T-helper 17 cell (primary cell): ENCODE results near the gene RELB. TPM values are rescaled to one million over a fixed set of nuclear protein-coding genes. Genes with fewer than 3 reads are reported as not detected.
A peak's percentile ranks its signal among the peaks of the same experiment; 100 is the strongest.

Source experiments
- ATAC-seq: fragments of 150-1000 bp; cut with Tn5 transposase; 2 replicates; pipeline ENCODE4 v1.10.0; 2021; ENCODE audit warnings: mild to moderate bottlenecking, moderate library complexity
- DNase-seq, 3 donors: peaks; one replicate each; pipeline versions ENCODE4 v3.0.0 to v3.0.0-alpha.2; 2020 to 2021
- H3K9me3 ChIP-seq: one replicate; pipeline ENCODE4 v1.7.0; 2013; ENCODE audit warnings: low read length, mild to moderate bottlenecking; ENCODE audit not compliant: control insufficient read depth, poor library complexity, severe bottlenecking
- H3K27ac Mint-ChIP-seq: one replicate; pipeline ENCODE4 v1.8.0; 2022; ENCODE audit warnings: mild to moderate bottlenecking, moderate library complexity, mixed read lengths
- H3K27me3 Mint-ChIP-seq: one replicate; pipeline ENCODE4 v1.8.0; 2022; ENCODE audit warnings: mixed read lengths
- H3K36me3 Mint-ChIP-seq: one replicate; pipeline ENCODE4 v1.8.0; 2022; ENCODE audit warnings: low read depth, mixed read lengths
- H3K4me1 Mint-ChIP-seq: one replicate; pipeline ENCODE4 v1.8.0; 2022; ENCODE audit warnings: mild to moderate bottlenecking, mixed read lengths
- H3K4me3 Mint-ChIP-seq: one replicate; pipeline ENCODE4 v1.8.0; 2022; ENCODE audit warnings: mild to moderate bottlenecking, moderate library complexity, mixed read lengths
- total RNA-seq, 4 donors: library from RNA in 2 of 4; stranded (reverse) in 2 of 4; gene quantifications; one replicate each; pipeline ENCODE4 v1.2.3 and lab custom pipeline; 2022 to 2026

The RELB gene
- total RNA-seq, 2 donors from 2014 or later = 128 to 136 TPM

GRCh38 chr19:45016388-45017314 is 15.4 kb downstream of the RELB start:
- Mint-ChIP-seq H3K4me1 (peaks cover 13% of the 10 kb centered on the region), H3K27me3 (no peaks in the 10 kb centered on the region), H3K4me3 (peak overlapping the region; percentile 89), H3K27ac (peak overlapping the region; percentile 97), H3K36me3 (no peaks in the 10 kb centered on the region)
- ATAC-seq = peak; percentile 89
- no peaks in the 10 kb centered on the region for H3K9me3 ChIP-seq
- DNase-seq = peak; percentile 65 to 78 (median 71)

- DNase-seq = no peak
- peak overlapping the region; percentile 21 for H3K4me3 Mint-ChIP-seq
- no peaks in the 10 kb centered on the region for H3K27me3 Mint-ChIP-seq
- H3K9me3 ChIP-seq = no peaks in the 10 kb centered on the region
- peaks cover 13% of the 10 kb centered on the region for H3K4me1 Mint-ChIP-seq
- no peak for ATAC-seq
- H3K36me3 Mint-ChIP-seq = no peaks in the 10 kb centered on the region
- no peak overlapping the region for H3K27ac Mint-ChIP-seq
These were observed 17.9 kb downstream of the RELB start for GRCh38 chr19:45019187-45019586.

GRCh38 chr19:45020071-45020470 is 18.8 kb downstream of the RELB start:
- H3K36me3 Mint-ChIP-seq = no peaks in the 10 kb centered on the region

GRCh38 chr19:45021971-45022370 is 20.7 kb downstream of the RELB start:
- peak overlapping the region; percentile 86 for H3K27ac Mint-ChIP-seq
- H3K4me3 Mint-ChIP-seq = peak overlapping the region; percentile 66
- ATAC-seq (no peak), DNase-seq (no peak)
- H3K4me1 Mint-ChIP-seq = peaks cover 7% of the 10 kb centered on the region
- H3K9me3 ChIP-seq = no peaks in the 10 kb centered on the region
- no peaks in the 10 kb centered on the region for H3K36me3 Mint-ChIP-seq
- no peaks in the 10 kb centered on the region for H3K27me3 Mint-ChIP-seq

More at GRCh38 chr19:45020071-45020470, 18.8 kb downstream of the RELB start:
- H3K9me3 ChIP-seq = no peaks in the 10 kb centered on the region
- DNase-seq (no peak), ATAC-seq (no peak)
- Mint-ChIP-seq H3K27me3 (no peaks in the 10 kb centered on the region), H3K27ac (peak overlapping the region; percentile 84), H3K4me1 (peaks cover 13% of the 10 kb centered on the region), H3K4me3 (no peak overlapping the region)

GRCh38 chr19:45023048-45023447 is 21.8 kb downstream of the RELB start:
- H3K4me3 Mint-ChIP-seq = no peak overlapping the region
- no peaks in the 10 kb centered on the region for H3K9me3 ChIP-seq
- ATAC-seq (no peak), DNase-seq (no peak)
- H3K27ac Mint-ChIP-seq = peak overlapping the region; percentile 86
- no peaks in the 10 kb centered on the region for H3K36me3 Mint-ChIP-seq
- peaks cover 8% of the 10 kb centered on the region for H3K4me1 Mint-ChIP-seq
- no peaks in the 10 kb centered on the region for H3K27me3 Mint-ChIP-seq

GRCh38 chr19:45025264-45025663 is 24.0 kb downstream of the RELB start:
- no peaks in the 10 kb centered on the region for H3K9me3 ChIP-seq
- Mint-ChIP-seq H3K4me1 (peaks cover 3% of the 10 kb centered on the region), H3K27me3 (no peaks in the 10 kb centered on the region), H3K4me3 (peak overlapping the region; percentile 49), H3K27ac (peak overlapping the region; percentile 87), H3K36me3 (no peaks in the 10 kb centered on the region)
- DNase-seq (no peak), ATAC-seq (no peak)

GRCh38 chr19:45027371-45027770 is 26.1 kb downstream of the RELB start:
- peaks cover 3% of the 10 kb centered on the region for H3K4me1 Mint-ChIP-seq
- no peaks in the 10 kb centered on the region for H3K9me3 ChIP-seq
- peak overlapping the region; percentile 15 for H3K4me3 Mint-ChIP-seq
- ATAC-seq (no peak), DNase-seq (no peak)
- H3K27ac Mint-ChIP-seq = peak overlapping the region; percentile 87
- no peaks in the 10 kb centered on the region for H3K36me3 Mint-ChIP-seq
- no peaks in the 10 kb centered on the region for H3K27me3 Mint-ChIP-seq

GRCh38 chr19:45030825-45031224 is 29.6 kb downstream of the RELB start:
- peaks cover 6% of the 10 kb centered on the region for H3K4me1 Mint-ChIP-seq
- H3K27me3 Mint-ChIP-seq = no peaks in the 10 kb centered on the region
- H3K9me3 ChIP-seq = no peaks in the 10 kb centered on the region
- H3K36me3 Mint-ChIP-seq = peaks cover 5% of the 10 kb centered on the region
- no peak overlapping the region for H3K4me3 Mint-ChIP-seq
- no peak for ATAC-seq
- no peak overlapping the region for H3K27ac Mint-ChIP-seq
- DNase-seq = no peak

GRCh38 chr19:45032421-45032820 is 31.2 kb downstream of the RELB start:
- Mint-ChIP-seq H3K36me3 (peaks cover 5% of the 10 kb centered on the region), H3K27ac (no peak overlapping the region), H3K4me3 (no peak overlapping the region), H3K27me3 (no peaks in the 10 kb centered on the region), H3K4me1 (peaks cover 4% of the 10 kb centered on the region)
- no peak for DNase-seq
- ATAC-seq = no peak
- H3K9me3 ChIP-seq = no peaks in the 10 kb centered on the region

- H3K9me3 ChIP-seq = no peaks in the 10 kb centered on the region
- H3K27me3 Mint-ChIP-seq = no peaks in the 10 kb centered on the region
- H3K36me3 Mint-ChIP-seq = peaks cover 9% of the 10 kb centered on the region
- ATAC-seq = no peak
- H3K27ac Mint-ChIP-seq = no peak overlapping the region
- peaks cover 22% of the 10 kb centered on the region for H3K4me1 Mint-ChIP-seq
- no peak for DNase-seq
- H3K4me3 Mint-ChIP-seq = no peak overlapping the region
These were observed 34.5 kb downstream of the RELB start for GRCh38 chr19:45035755-45036154.

- DNase-seq (no peak), ATAC-seq (no peak)
- Mint-ChIP-seq H3K4me1 (peaks cover 35% of the 10 kb centered on the region), H3K4me3 (peak overlapping the region; percentile 100), H3K36me3 (peaks cover 12% of the 10 kb centered on the region), H3K27me3 (no peaks in the 10 kb centered on the region), H3K27ac (peak overlapping the region; percentile 97)
- H3K9me3 ChIP-seq = no peaks in the 10 kb centered on the region
These were observed 36.3 kb downstream of the RELB start for GRCh38 chr19:45037393-45038169.

- ATAC-seq (peak; percentile 90), DNase-seq (peak; percentile 84 to 86 (median 86))
- no peaks in the 10 kb centered on the region for H3K27me3 Mint-ChIP-seq
- peak within 1 kb of the TSS; percentile 100 for H3K4me3 Mint-ChIP-seq
- peaks cover 7% of the 10 kb centered on the region for H3K36me3 Mint-ChIP-seq
- H3K27ac Mint-ChIP-seq = peak within 1 kb of the TSS; percentile 97
- H3K4me1 Mint-ChIP-seq = peaks cover 32% of the 10 kb centered on the region
- H3K9me3 ChIP-seq = no peaks in the 10 kb centered on the region
These were observed 37.9 kb downstream of the RELB start, which contains the start of gene CLASRP for GRCh38 chr19:45038931-45039893. Gene CLASRP (plus strand): TSS chr19:45039045. CDS start chr19:45040213, 1,168 bp downstream.
